ENCODE data around the gene EXOC4.

The EXOC4 gene

GRCh38 chr7:133741703-133742102 lies 488.8 kb downstream of the EXOC4 start:
- H3K27ac Mint-ChIP-seq = no peak overlapping the region
- DNase-seq = no peak

GRCh38 chr7:133742709-133743538 lies 490.0 kb downstream of the EXOC4 start:
- Mint-ChIP-seq H3K36me3 (ENCODE audit: low read depth) (no peaks in the 10 kb centered on the region), H3K4me1 (ENCODE audit: low read depth) (peaks cover 3% of the 10 kb centered on the region), H3K9me3 (no peaks in the 10 kb centered on the region), H3K27ac (no peak overlapping the region), H3K4me3 (no peak overlapping the region), H3K27me3 (no peaks in the 10 kb centered on the region)
- DNase-seq = no peak

More at GRCh38 chr7:133741703-133742102, 488.8 kb downstream of the EXOC4 start:
- Mint-ChIP-seq H3K4me3 (no peak overlapping the region), H3K4me1 (ENCODE audit: low read depth) (peaks cover 3% of the 10 kb centered on the region), H3K36me3 (ENCODE audit: low read depth) (no peaks in the 10 kb centered on the region), H3K27me3 (no peaks in the 10 kb centered on the region), H3K9me3 (no peaks in the 10 kb centered on the region)

- Mint-ChIP-seq H3K9me3 (no peaks in the 10 kb centered on the region), H3K36me3 (ENCODE audit: low read depth) (no peaks in the 10 kb centered on the region), H3K4me1 (ENCODE audit: low read depth) (peaks cover 3% of the 10 kb centered on the region), H3K4me3 (no peak overlapping the region), H3K27ac (no peak overlapping the region), H3K27me3 (no peaks in the 10 kb centered on the region)
- DNase-seq = no peak
Observed at GRCh38 chr7:133744451-133744850, 491.6 kb downstream of the EXOC4 start.

GRCh38 chr7:133746305-133746704 lies 493.4 kb downstream of the EXOC4 start:
- H3K27ac Mint-ChIP-seq = no peak overlapping the region
- no peaks in the 10 kb centered on the region for H3K27me3 Mint-ChIP-seq
- H3K4me1 Mint-ChIP-seq (ENCODE audit: low read depth) = no peaks in the 10 kb centered on the region
- no peaks in the 10 kb centered on the region for H3K9me3 Mint-ChIP-seq
- no peak overlapping the region for H3K4me3 Mint-ChIP-seq
- DNase-seq = no peak
- peaks cover 2% of the 10 kb centered on the region for H3K36me3 Mint-ChIP-seq (ENCODE audit: low read depth)

- Mint-ChIP-seq H3K27me3 (no peaks in the 10 kb centered on the region), H3K4me1 (ENCODE audit: low read depth) (no peaks in the 10 kb centered on the region), H3K27ac (no peak overlapping the region), H3K4me3 (no peak overlapping the region), H3K36me3 (ENCODE audit: low read depth) (peaks cover 2% of the 10 kb centered on the region), H3K9me3 (no peaks in the 10 kb centered on the region)
- no peak for DNase-seq
Observed at GRCh38 chr7:133746847-133747246, 494.0 kb downstream of the EXOC4 start.

GRCh38 chr7:133748443-133749407 lies 495.8 kb downstream of the EXOC4 start:
- no peak overlapping the region for H3K27ac Mint-ChIP-seq
- H3K27me3 Mint-ChIP-seq = no peaks in the 10 kb centered on the region
- no peaks in the 10 kb centered on the region for H3K4me1 Mint-ChIP-seq (ENCODE audit: low read depth)
- H3K4me3 Mint-ChIP-seq = no peak overlapping the region
- H3K36me3 Mint-ChIP-seq (ENCODE audit: low read depth) = peaks cover 6% of the 10 kb centered on the region
- H3K9me3 Mint-ChIP-seq = no peaks in the 10 kb centered on the region
- no peak for DNase-seq

GRCh38 chr7:133750287-133750686 lies 497.4 kb downstream of the EXOC4 start:
- Mint-ChIP-seq H3K4me3 (no peak overlapping the region), H3K27me3 (no peaks in the 10 kb centered on the region), H3K27ac (no peak overlapping the region), H3K9me3 (no peaks in the 10 kb centered on the region), H3K4me1 (ENCODE audit: low read depth) (no peaks in the 10 kb centered on the region), H3K36me3 (ENCODE audit: low read depth) (peaks cover 6% of the 10 kb centered on the region)
- DNase-seq = no peak

- Mint-ChIP-seq H3K27ac (no peak overlapping the region), H3K9me3 (no peaks in the 10 kb centered on the region), H3K36me3 (ENCODE audit: low read depth) (peaks cover 6% of the 10 kb centered on the region), H3K27me3 (no peaks in the 10 kb centered on the region), H3K4me1 (ENCODE audit: low read depth) (no peaks in the 10 kb centered on the region), H3K4me3 (no peak overlapping the region)
- no peak for DNase-seq
Observed at GRCh38 chr7:133751079-133751478, 498.2 kb downstream of the EXOC4 start.

- H3K27me3 Mint-ChIP-seq = no peaks in the 10 kb centered on the region
- H3K4me1 Mint-ChIP-seq (ENCODE audit: low read depth) = no peaks in the 10 kb centered on the region
- no peak for DNase-seq
- H3K27ac Mint-ChIP-seq = no peak overlapping the region
- peaks cover 6% of the 10 kb centered on the region for H3K36me3 Mint-ChIP-seq (ENCODE audit: low read depth)
- no peaks in the 10 kb centered on the region for H3K9me3 Mint-ChIP-seq
- no peak overlapping the region for H3K4me3 Mint-ChIP-seq
Observed at GRCh38 chr7:133753513-133753912, 500.6 kb downstream of the EXOC4 start.

- no peak for DNase-seq
- no peak overlapping the region for H3K4me3 Mint-ChIP-seq
- H3K36me3 Mint-ChIP-seq (ENCODE audit: low read depth) = peaks cover 6% of the 10 kb centered on the region
- H3K27ac Mint-ChIP-seq = no peak overlapping the region
- no peaks in the 10 kb centered on the region for H3K9me3 Mint-ChIP-seq
- H3K4me1 Mint-ChIP-seq (ENCODE audit: low read depth) = no peaks in the 10 kb centered on the region
- H3K27me3 Mint-ChIP-seq = no peaks in the 10 kb centered on the region
Observed at GRCh38 chr7:133754708-133755107, 501.8 kb downstream of the EXOC4 start.

GRCh38 chr7:133755901-133756300 lies 503.0 kb downstream of the EXOC4 start:
- Mint-ChIP-seq H3K4me1 (ENCODE audit: low read depth) (no peaks in the 10 kb centered on the region), H3K9me3 (no peaks in the 10 kb centered on the region), H3K4me3 (no peak overlapping the region), H3K27me3 (no peaks in the 10 kb centered on the region), H3K36me3 (ENCODE audit: low read depth) (peaks cover 4% of the 10 kb centered on the region), H3K27ac (no peak overlapping the region)
- no peak for DNase-seq

GRCh38 chr7:133761443-133761842 lies 508.6 kb downstream of the EXOC4 start:
- no peaks in the 10 kb centered on the region for H3K27me3 Mint-ChIP-seq
- peaks cover 5% of the 10 kb centered on the region for H3K36me3 Mint-ChIP-seq (ENCODE audit: low read depth)
- DNase-seq = no peak
- no peak overlapping the region for H3K4me3 Mint-ChIP-seq
- H3K9me3 Mint-ChIP-seq = no peaks in the 10 kb centered on the region
- no peak overlapping the region for H3K27ac Mint-ChIP-seq
- no peaks in the 10 kb centered on the region for H3K4me1 Mint-ChIP-seq (ENCODE audit: low read depth)

GRCh38 chr7:133763076-133763640 lies 510.3 kb downstream of the EXOC4 start:
- H3K36me3 Mint-ChIP-seq (ENCODE audit: low read depth) = peaks cover 5% of the 10 kb centered on the region
- no peaks in the 10 kb centered on the region for H3K27me3 Mint-ChIP-seq
- no peaks in the 10 kb centered on the region for H3K4me1 Mint-ChIP-seq (ENCODE audit: low read depth)
- H3K27ac Mint-ChIP-seq = no peak overlapping the region
- H3K9me3 Mint-ChIP-seq = no peaks in the 10 kb centered on the region
- no peak for DNase-seq
- no peak overlapping the region for H3K4me3 Mint-ChIP-seq

- H3K4me1 Mint-ChIP-seq (ENCODE audit: low read depth) = no peaks in the 10 kb centered on the region
- no peak overlapping the region for H3K27ac Mint-ChIP-seq
- no peaks in the 10 kb centered on the region for H3K9me3 Mint-ChIP-seq
Observed at GRCh38 chr7:133769668-133770067, 516.8 kb downstream of the EXOC4 start.

More at GRCh38 chr7:133769668-133770067, 516.8 kb downstream of the EXOC4 start:
- H3K27me3 Mint-ChIP-seq = no peaks in the 10 kb centered on the region
- H3K4me3 Mint-ChIP-seq = no peak overlapping the region
- no peak for DNase-seq
- peaks cover 6% of the 10 kb centered on the region for H3K36me3 Mint-ChIP-seq (ENCODE audit: low read depth)

Data from activated T-cell treated with anti-CD3 and anti-CD28 coated beads, Interleukin-2, amount 50 U/mL, for 24 hours (primary cell).